ENCODE results near the gene HAPLN3.

The HAPLN3 gene

DNA sequence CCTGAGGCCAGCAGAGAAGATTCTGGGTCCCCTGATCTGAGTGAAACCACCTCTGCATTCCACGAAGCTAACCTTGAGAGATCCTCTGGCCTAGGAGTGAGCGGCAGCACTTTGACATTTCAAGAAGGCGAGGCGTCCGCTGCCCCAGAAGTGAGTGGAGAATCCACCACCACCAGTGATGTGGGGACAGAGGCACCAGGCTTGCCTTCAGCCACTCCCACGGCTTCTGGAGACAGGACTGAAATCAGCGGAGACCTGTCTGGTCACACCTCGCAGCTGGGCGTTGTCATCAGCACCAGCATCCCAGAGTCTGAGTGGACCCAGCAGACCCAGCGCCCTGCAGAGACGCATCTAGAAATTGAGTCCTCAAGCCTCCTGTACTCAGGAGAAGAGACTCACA, 36.4 kb downstream of the HAPLN3 start:
- no peak for DNase-seq

DNA sequence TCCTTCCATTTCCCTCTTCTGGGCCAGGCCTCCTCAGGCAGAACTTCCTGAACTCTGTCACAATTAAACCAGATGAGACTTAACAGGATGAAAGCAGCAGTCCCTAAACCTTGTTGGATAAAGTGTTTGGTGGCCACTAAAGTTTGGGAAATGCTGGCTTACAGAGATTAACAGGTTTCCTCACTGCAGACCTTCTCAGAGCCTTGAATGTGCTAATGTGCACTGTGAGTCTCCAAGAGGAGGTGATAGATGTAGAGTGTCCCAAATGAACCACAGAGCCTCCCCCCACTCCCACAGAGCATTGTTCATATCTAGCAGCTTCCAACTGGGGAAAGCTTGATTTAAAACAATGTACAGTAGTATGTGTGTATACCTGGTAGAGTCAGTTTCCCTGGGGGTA, 42.9 kb downstream of the HAPLN3 start:
- no peak for DNase-seq

DNA sequence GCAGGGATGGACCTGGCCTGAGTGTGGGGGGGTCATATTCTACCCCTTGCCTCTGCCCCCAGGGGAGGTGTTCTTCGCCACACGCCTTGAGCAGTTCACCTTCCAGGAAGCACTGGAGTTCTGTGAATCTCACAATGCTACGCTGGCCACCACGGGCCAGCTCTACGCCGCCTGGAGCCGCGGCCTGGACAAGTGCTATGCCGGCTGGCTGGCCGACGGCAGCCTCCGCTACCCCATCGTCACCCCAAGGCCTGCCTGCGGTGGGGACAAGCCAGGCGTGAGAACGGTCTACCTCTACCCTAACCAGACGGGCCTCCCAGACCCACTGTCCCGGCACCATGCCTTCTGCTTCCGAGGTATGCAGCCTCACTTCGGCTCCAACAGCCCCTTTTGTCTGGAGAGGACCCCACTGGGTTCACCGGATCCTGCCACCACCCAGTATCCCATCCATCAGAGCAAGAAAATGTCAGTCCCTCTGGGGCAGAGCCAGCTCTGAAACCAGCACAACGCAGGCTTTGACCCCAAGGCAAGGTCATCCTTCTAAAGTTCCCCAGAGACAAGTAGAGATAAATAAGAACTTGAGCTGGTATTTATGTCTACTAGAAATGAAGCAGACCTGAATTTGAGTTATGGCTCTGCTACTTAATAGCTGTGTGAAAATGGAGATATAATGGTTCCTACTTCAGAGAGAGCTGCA, 45.8 kb downstream of the HAPLN3 start:
- DNase-seq = no peak

DNA sequence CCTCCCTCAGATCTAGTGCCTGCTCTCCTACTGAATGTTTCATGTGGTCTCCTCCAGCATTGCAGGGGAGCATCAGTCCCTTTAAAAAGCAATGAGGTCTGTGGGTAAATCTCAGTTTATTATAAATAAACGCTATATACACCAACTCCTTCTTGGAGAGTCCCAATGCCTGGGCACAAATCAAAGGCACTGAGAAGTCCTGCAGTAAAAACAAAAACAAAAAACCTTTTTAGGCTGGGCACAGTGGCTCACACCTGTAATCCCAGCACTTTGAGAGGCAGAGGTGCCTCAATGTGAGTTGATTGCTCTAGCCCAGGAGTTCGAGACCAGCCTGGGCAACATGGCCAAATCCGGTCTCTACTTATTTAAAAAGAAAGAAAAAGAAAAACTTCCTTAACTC, 47.1 kb downstream of the HAPLN3 start:
- DNase-seq = no peak

DNA sequence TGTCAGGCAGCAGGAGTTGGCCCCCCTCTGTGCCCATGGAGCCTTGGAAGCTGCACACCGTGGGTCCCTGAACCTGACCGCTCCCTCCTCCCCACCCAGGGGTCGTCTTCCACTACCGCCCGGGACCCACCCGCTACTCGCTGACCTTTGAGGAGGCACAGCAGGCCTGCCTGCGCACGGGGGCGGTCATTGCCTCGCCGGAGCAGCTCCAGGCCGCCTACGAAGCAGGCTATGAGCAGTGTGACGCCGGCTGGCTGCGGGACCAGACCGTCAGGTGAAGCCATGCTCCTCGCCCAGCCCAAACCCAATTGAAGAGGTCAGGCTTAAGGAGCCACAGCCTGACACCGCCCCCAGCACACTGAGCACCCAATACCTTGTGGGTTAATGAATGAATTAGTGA, 48.2 kb downstream of the HAPLN3 start:
- DNase-seq = no peak

DNA sequence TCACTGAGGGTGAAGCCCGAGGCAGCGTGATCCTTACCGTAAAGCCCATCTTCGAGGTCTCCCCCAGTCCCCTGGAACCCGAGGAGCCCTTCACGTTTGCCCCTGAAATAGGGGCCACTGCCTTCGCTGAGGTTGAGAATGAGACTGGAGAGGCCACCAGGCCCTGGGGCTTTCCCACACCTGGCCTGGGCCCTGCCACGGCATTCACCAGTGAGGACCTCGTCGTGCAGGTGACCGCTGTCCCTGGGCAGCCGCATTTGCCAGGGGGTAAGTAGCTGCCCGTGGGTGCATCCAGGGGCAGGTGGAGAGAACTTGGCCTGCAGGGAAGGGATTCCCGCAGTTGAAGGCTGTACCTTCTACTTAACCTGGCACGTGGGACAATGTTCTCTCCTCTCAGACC, 49.7 kb downstream of the HAPLN3 start:
- no peak for DNase-seq

DNA sequence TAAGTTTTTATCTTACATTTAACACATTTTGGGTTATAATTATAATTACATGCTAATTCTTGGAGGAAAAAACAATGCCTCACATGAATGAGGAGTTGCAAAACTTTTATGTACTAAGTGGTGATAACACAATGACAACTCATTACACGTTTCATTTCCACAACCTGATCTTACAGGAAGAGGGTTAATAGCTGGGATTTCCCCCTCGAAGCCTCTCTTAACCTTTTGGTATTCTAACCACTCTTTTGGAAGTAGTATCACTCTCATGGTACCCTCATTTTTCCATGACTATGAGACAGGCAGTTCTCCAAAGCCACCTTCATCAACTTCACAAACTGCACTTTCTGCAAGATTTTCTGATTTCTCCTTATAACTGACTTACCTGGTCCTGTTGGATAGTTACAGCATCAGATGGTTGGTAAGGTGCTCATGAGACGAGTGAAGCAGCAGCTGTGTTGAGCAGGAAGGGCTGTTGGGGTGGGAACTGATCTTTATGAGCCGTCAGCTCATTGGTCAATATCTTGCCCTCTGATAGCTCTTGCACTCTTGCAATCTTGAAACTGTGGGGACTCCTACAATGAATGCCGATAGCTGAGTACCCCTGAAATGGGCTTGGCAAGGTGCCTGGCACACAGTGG, 50.5 kb downstream of the HAPLN3 start:
- no peak for DNase-seq

DNA sequence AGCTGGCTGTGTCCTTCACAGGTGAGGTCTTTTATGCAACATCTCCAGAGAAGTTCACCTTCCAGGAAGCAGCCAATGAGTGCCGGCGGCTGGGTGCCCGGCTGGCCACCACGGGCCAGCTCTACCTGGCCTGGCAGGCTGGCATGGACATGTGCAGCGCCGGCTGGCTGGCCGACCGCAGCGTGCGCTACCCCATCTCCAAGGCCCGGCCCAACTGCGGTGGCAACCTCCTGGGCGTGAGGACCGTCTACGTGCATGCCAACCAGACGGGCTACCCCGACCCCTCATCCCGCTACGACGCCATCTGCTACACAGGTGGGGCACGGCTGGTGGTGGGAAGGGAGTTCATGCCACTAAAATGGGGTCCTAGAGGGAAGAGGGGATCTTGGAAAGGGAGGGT, 52.0 kb downstream of the HAPLN3 start:
- DNase-seq = no peak

DNA sequence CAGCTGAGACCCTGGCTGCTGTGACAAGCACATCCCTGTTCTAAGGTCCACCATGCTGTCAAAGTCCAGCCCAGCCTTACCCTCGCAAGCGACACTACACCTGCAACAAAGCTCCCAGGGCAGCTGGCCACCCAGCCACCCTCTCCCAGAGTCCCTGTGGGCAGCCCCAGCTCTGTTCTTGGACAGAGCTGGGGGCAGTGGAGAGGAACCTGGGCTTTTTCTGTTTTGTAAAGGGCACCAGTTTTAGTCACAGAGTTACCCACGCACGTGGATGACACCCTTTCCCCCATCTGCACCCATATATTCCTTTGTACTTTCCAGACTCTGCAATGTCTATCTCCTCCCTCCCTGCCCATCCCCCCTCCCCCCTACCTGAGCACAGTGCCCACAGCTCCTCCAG, 53.2 kb downstream of the HAPLN3 start:
- DNase-seq = no peak

DNA sequence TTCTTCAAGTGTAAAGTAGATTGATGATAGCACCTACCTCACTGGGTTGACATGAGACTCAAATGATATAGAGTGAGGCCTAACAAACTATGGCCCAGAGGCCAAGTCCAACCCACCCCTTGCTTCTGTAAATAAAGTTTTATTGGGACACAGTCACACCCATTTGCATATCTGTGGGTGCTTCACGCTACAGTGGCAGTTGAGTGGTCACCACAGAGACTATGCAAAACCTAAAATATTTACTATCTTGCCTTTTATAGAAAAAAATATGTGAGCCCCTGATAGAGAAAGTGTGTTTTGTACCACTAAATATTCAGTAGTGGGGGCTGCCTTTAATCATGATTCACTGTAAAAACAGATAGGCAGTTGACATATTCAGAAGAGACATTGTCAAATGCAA, 54.1 kb downstream of the HAPLN3 start:
- no peak for DNase-seq

DNA sequence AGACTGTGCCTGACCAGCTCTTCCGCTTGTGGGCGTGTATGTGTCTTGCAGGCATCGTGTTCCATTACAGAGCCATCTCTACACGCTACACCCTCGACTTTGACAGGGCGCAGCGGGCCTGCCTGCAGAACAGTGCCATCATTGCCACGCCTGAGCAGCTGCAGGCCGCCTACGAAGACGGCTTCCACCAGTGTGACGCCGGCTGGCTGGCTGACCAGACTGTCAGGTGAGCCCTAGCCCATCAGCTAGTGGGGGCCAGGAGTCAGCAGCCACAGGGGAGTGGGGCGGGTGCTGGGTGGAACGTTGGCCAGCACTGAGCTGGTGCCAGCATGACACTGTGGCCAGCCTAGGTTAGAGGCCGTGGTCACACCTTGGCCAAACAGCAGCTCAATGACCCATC, 55.4 kb downstream of the HAPLN3 start:
- no peak for DNase-seq

DNA sequence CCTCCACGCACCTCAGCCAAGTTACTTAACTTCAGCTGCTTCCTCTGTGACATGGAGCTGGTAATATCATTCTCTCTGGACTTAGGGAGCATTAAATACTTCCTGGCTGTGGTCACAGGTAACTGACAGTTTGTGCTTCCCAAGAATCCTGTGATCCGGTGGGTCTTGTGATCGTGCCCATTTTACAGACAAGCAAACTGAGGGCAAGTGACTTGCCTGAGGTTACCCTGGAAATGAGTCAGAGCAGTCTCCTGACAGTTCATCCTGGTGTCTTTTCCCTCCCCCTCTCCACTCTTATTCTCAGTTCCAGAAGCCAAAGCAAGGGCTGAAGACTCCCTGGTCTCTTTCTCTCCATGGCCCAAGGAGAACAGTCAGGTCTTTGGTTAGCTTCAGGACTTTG, 56.2 kb downstream of the HAPLN3 start:
- no peak for DNase-seq

DNA sequence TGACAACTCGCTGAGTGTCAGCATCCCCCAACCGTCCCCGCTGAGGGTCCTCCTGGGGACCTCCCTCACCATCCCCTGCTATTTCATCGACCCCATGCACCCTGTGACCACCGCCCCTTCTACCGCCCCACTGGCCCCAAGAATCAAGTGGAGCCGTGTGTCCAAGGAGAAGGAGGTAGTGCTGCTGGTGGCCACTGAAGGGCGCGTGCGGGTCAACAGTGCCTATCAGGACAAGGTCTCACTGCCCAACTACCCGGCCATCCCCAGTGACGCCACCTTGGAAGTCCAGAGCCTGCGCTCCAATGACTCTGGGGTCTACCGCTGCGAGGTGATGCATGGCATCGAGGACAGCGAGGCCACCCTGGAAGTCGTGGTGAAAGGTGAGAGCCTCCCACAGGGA, 56.7 kb downstream of the HAPLN3 start:
- DNase-seq = no peak

DNA sequence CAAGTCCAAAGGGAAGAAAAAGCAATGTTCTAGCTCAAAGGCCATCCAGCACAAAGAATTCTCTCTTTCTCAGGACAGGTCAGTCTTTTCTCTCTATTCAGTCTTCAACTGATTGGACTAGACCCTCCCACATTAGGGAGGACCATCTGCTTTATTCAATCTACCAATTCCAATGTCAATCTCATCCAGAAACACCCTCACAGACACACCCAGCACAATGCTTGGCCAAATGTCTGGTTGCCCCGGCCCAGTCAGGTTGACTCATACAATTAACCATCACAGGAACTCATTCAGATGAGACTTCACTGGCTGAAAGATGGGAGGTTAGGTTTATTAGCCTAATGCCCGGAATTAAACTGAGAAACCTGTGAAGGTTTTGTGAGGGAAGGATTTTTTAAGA, 59.7 kb downstream of the HAPLN3 start:
- no peak for DNase-seq

DNA sequence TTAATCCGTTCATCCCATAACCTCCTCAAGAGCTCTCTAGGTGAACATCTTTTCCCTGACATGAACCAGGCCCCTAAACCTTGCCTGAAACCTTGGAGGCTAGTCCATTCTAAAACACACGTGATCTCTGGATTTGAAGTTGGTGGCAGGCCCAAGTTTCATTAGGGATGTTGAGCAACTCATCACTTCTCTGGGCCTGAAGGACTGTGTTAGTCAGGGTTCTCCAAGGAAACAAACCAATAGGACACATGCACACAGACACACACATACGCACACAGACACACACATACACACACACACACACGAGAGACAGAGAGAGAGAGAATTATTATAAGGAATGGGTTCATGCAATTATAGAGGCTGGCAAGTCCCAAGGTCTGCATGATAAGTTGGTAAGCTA, 60.2 kb downstream of the HAPLN3 start:
- DNase-seq = no peak

DNA sequence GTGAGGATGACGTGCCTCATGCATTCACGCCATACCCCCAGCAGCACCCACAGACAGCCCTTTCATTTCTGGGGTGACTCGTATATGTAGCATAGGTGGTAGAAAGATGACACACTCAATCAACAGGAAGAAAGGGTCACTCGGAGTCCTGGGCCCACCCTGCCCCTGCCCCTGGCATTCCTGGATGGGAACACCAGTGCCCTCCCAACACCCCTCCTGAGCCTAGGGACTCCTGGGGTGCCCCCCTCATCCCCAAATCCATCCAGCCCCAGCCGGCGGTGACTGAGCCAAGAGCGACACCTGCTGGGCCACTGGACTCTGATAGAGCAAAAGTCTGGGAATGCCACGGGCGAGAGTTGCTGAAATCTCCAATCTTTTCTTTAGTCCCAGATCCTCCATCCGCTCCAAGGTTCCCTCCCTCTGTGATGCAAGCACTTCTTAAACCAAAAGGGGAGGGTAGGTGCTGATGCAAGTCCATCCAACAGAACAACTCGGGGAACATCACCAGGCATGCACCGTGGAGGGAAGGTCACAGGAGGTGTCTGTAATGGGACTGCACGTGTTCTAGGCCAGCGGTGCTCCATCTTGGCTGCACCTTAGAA, 61.0 kb downstream of the HAPLN3 start:
- DNase-seq = peak in 1 of 2 donors; percentile 19

DNA sequence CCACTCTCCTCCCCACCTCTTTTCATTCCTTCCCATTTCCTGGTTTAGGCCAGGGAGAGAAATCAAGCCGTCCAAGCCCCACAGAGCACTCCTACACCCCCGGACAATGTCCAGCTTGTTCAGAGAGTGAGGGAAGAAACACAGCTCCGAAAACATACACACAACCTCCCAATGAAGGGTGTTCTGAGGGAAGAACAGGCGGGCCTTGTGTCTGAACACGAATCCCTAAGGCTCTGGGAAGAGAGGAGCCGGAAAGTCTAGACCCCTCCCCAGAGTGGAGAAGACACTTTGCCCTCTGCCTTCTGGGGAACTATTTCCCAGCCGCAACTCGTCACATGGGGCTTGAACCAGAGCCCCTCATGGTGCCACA, 61.6 kb downstream of the HAPLN3 start:
- no peak for DNase-seq

DNA sequence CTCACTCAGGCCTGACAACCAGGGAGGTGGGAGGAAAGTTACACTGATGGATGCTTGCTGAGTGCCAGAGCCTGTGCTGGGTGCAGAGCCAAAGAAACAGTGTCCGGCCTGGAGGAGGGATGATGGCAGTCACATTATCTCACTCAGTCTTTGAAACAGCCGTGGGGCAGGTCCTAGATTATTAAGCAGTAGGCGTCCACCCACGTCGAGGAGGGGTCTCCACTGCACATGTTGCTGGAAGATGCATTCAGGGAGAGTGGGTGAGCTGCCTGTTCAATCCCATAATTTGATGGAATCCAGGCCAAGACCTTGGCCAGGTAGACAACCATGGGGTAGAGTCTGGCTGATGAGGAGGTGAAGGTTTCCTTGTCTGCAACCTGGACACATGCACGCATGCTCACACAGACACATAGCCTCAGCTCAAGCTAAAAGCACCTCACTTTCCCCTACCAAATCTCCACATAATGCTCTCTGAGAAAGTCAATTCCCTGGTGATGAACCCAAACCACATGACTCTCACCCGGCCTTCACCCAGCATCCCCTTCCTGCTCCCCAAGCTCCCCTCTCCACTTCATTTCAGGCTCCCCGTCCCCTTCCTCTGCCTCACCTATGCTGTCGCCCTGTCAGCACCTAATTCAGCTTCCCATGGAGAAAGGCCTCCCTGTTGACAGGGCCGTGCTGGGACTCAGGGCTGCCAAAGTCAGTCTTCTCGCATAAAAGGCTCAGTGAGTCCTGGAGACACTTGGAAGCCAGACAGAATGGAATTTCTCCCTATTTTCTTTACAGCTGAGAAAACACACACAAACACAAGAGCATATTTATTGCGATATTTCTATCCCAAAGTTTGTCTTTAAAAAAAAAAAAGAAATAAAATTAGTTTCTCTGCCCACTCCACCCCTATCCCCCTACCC, 62.3 kb downstream of the HAPLN3 start:
- DNase-seq = no peak

DNA sequence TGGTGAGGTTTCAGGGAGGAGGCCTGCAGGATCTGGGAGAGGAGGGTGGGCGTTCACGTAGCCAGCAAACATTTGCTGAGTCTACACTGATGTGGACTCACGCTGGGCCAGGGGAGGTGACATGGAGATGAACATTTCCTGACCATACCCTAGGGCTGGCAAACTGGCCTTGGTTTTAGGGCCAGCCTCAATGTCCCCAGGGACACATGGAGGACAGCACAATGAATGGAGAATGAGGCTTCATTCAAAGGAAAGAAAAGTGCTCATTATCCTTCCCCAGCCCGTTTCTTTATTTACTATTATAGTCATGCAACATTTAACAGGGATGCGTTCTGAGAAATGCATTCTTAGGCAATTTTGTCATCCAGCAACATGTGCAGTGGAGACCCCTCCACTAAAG, 65.3 kb downstream of the HAPLN3 start:
- no peak for DNase-seq

DNA sequence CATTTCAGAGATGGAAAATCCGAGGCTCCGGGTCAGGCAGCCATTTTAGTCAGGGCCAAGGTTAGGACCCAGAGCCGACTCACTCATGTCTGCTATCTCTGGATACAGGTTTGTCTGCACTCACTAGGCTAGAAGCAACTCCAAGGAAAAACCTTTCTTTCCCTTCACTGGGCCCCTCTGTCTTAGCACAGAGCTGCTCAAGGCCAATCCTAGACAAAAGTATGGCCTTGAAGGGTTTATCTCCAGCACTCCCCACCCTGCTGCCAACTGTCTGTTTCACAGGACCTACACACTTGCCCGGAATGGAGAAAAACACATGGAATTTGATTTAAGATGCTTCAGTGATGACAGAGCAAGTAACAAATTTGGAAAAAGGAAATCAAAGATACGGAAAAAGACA, 66.6 kb downstream of the HAPLN3 start:
- DNase-seq = no peak

All from activated CD4-positive, alpha-beta T cell treated with anti-CD3 and anti-CD28 coated beads for 4 hours (primary cell).